Neural progenitor cell (in vitro differentiated cells): ENCODE data around the gene TSEN54.

ENCODE experiments used
- CTCF ChIP-seq: fragments of 200-600 bp; sonication (generic); IDR thresholded peaks from 2 replicates; pipeline ENCODE4 v1.5.1; 2017; ENCODE audit warnings: antibody characterized with exemption, mild to moderate bottlenecking
- EZH2 ChIP-seq: fragments of 200-600 bp; sonication (generic); IDR thresholded peaks from 2 replicates; pipeline ENCODE4 v1.6.1; 2017; ENCODE audit warnings: antibody characterized with exemption, mild to moderate bottlenecking, moderate library complexity
- EZH2phosphoT487 ChIP-seq: fragments of 200-600 bp; sonication (generic); IDR thresholded peaks from 2 replicates; pipeline ENCODE4 v1.6.1; 2017; ENCODE audit warnings: antibody characterized with exemption

- no peak for TF ChIP-seq CTCF
- no peak for TF ChIP-seq EZH2
- TF ChIP-seq EZH2phosphoT487: no peak
These were observed 29.9 kb downstream of the TSEN54 start for GRCh38 chr17:75546181-75546580.
